Endothelial cell of umbilical vein (primary cell): Measurements from ENCODE around the gene NR1D1. TPM values are rescaled to one million over a fixed set of nuclear protein-coding genes. Genes with fewer than 3 reads are reported as not detected.
A peak's percentile ranks its signal among the peaks of the same experiment; 100 is the strongest.

Experiments used
- BruUV-seq: library from RNA; stranded (reverse); fragments of 400-500 nt; replicated peaks from 2 replicates; lab custom pipeline; 2021; lab: Mats Ljungman, UMichigan
- CTCF ChIA-PET: fragments of 300-600, 350-600 bp; sonication (Branson Sonifier 250); formaldehyde crosslinking; loops from one replicate; lab custom pipeline; 2021; ENCODE audit warnings: antibody characterized with exemption, inconsistent platforms; lab: Charles Lee
- POLR2A ChIA-PET: fragments of 300-600, 350-600 bp; sonication (Branson Sonifier 250); formaldehyde crosslinking; loops from one replicate; lab custom pipeline; 2021; ENCODE audit warnings: antibody characterized with exemption, inconsistent platforms; lab: Charles Lee
- DNase-seq: peaks from one replicate; pipeline ENCODE4 v3.0.0-alpha.2; 2011; ENCODE audit warnings: low read depth, low spot score
- FAIRE-seq: peaks from 2 replicates; lab custom pipeline; 2011; peaks lifted over from hg19 to GRCh38; lab: Jason Lieb, UNC
- H2AFZ ChIP-seq: 2 replicates; pipeline ENCODE4 v1.6.0; 2012; ENCODE audit warnings: low read depth, low read length, control low read depth, inconsistent platforms
- H3K27ac ChIP-seq: 2 replicates; pipeline ENCODE4 v1.5.1; 2011; ENCODE audit warnings: low read depth, mild to moderate bottlenecking, control low read depth, low read length, moderate library complexity; ENCODE audit not compliant: insufficient read depth
- H3K27me3 ChIP-seq, 2 experiments: 2 replicates each; pipeline versions ENCODE4 v1.6.0 to v1.6.1; 2011; ENCODE audit warnings: low read length in 2 of 2, mixed read lengths in 1 of 2; ENCODE audit not compliant: control insufficient read depth in 2 of 2, insufficient read depth in 2 of 2
- H3K36me3 ChIP-seq, 2 experiments: 2 replicates in 1 of 2; 3 replicates in 1 of 2; pipeline ENCODE4 v1.5.1; 2011; ENCODE audit warnings: low read length in 2 of 2, mild to moderate bottlenecking in 1 of 2, moderate library complexity in 1 of 2; ENCODE audit not compliant: control insufficient read depth in 2 of 2, insufficient read depth in 2 of 2; ENCODE audit errors: extremely low read depth in 1 of 2
- H3K4me1 ChIP-seq: 3 replicates; pipeline ENCODE4 v1.5.1; 2011; ENCODE audit warnings: mild to moderate bottlenecking, low read length; ENCODE audit not compliant: control insufficient read depth, insufficient read depth; ENCODE audit errors: extremely low read depth
- H3K4me2 ChIP-seq: 2 replicates; pipeline ENCODE4 v1.6.1; 2011; ENCODE audit warnings: low read length, control low read depth, mixed read lengths; ENCODE audit not compliant: insufficient read depth
- H3K4me3 ChIP-seq, 3 experiments: fragments of 200-600 bp in 1 of 3; sonication (generic), shearing (Covaris generic) in 1 of 3; replicated peaks in 1 of 3; 2 replicates each; pipeline ENCODE4 v1.5.1; 2011 to 2016; ENCODE audit warnings: control low read depth in 3 of 3, low read length in 3 of 3, mild to moderate bottlenecking in 2 of 3, inconsistent platforms in 1 of 3, low read depth in 1 of 3, moderate library complexity in 1 of 3; ENCODE audit not compliant: insufficient read depth in 1 of 3
- H3K79me2 ChIP-seq: 2 replicates; pipeline ENCODE4 v1.6.0; 2012; ENCODE audit warnings: low read length, inconsistent platforms; ENCODE audit not compliant: control insufficient read depth, insufficient read depth
- H3K9ac ChIP-seq: replicated peaks from 2 replicates; pipeline ENCODE3; 2011; ENCODE audit warnings: low read length, control low read depth; ENCODE audit not compliant: insufficient read depth; ENCODE audit errors: extremely low read depth
- H3K9me1 ChIP-seq: replicated peaks from 3 replicates; pipeline ENCODE4 v1.6.0; 2011; ENCODE audit warnings: mild to moderate bottlenecking, low read length; ENCODE audit not compliant: control insufficient read depth, insufficient read depth; ENCODE audit errors: extremely low read depth
- H3K9me3 ChIP-seq: replicated peaks from 2 replicates; pipeline ENCODE4 v1.5.1; 2012; ENCODE audit warnings: low read length, inconsistent platforms; ENCODE audit not compliant: control insufficient read depth, insufficient read depth
- H4K20me1 ChIP-seq: replicated peaks from 2 replicates; pipeline ENCODE3; 2011; ENCODE audit warnings: mild to moderate bottlenecking, low read length; ENCODE audit not compliant: control insufficient read depth, insufficient read depth; ENCODE audit errors: extremely low read depth
- EZH2 ChIP-seq: IDR thresholded peaks from 2 replicates; pipeline ENCODE4 v1.6.1; 2012; ENCODE audit warnings: borderline replicate concordance, low read depth, mild to moderate bottlenecking, moderate library complexity, low read length, inconsistent platforms; ENCODE audit not compliant: severe bottlenecking
- FOS ChIP-seq: IDR thresholded peaks from 2 replicates; pipeline ENCODE4 v1.6.1; 2011; ENCODE audit warnings: mild to moderate bottlenecking, low read length, moderate library complexity, borderline replicate concordance; ENCODE audit not compliant: insufficient read depth
- GATA2 ChIP-seq: IDR thresholded peaks from 2 replicates; pipeline ENCODE4 v1.7.0; 2011; ENCODE audit warnings: low read depth, mild to moderate bottlenecking, moderate library complexity, mixed read lengths, low read length; ENCODE audit not compliant: insufficient read length, insufficient read depth
- JUN ChIP-seq: IDR thresholded peaks from 2 replicates; pipeline ENCODE4 v1.6.1; 2011; ENCODE audit warnings: borderline replicate concordance, low read depth; ENCODE audit not compliant: insufficient read length, insufficient read depth
- MYC ChIP-seq: IDR thresholded peaks from one replicate; pipeline ENCODE4 v1.6.1; 2011; ENCODE audit warnings: mild to moderate bottlenecking, low read depth, low read length
- POLR2A ChIP-seq: IDR thresholded peaks from 2 replicates; pipeline ENCODE4 v1.6.1; 2012; ENCODE audit warnings: low read depth, mild to moderate bottlenecking, control low read depth, low read length
- POLR2AphosphoS5 ChIP-seq: IDR thresholded peaks from 2 replicates; pipeline ENCODE4 v1.6.1; 2012; ENCODE audit warnings: low read depth, mild to moderate bottlenecking, control low read depth, low read length, moderate library complexity; ENCODE audit not compliant: insufficient read depth
- dilution Hi-C: fragments of 300-500 bp; cut with MboI; formaldehyde crosslinking; loops from one replicate; pipeline ENCODE4 v1.15.0; 2019; ENCODE audit warnings: low sequenced_read_pairs; ENCODE audit not compliant: extremely low pct_ligation_motif_present
- intact Hi-C: fragments of 100-400 bp; cut with micrococcal nuclease; formaldehyde crosslinking; loops from one replicate; pipeline ENCODE4 v1.10.0; 2022
- polyA plus RNA-seq, 4 experiments: library from polyadenylated mRNA; depleted of rRNA in 3 of 4; stranded (reverse) in 3 of 4; unstranded in 1 of 4; fragments of >200 nt; gene quantifications; 2 replicates each; pipeline versions ENCODE4 v1.2.1 to v1.2.3, GENCODE V29; 2011 to 2012; ENCODE audit warnings: missing spikeins in 1 of 4
- total RNA-seq: library from RNA; stranded (reverse); gene quantifications from 2 replicates; pipeline ENCODE4 v1.2.3, GENCODE V29; 2021
- TF ChIP-seq, protein P1 (sequence below), 2 donors: IDR thresholded peaks; 1 replicate in 1 of 2; 2 replicates in 1 of 2; pipeline ENCODE4 v1.5.1; 2011; ENCODE audit warnings: low read length in 2 of 2, mild to moderate bottlenecking in 2 of 2, moderate library complexity in 2 of 2, control low read depth in 1 of 2, inconsistent platforms in 1 of 2, low read depth in 1 of 2; ENCODE audit not compliant: insufficient read depth in 1 of 2; ENCODE audit errors: extremely low read depth in 1 of 2
- TF ChIP-seq, protein P2 (sequence below): IDR thresholded peaks from 2 replicates; pipeline ENCODE4 v1.6.1; 2011; ENCODE audit not compliant: insufficient read depth, insufficient read length

Gene NR1D1
- total and polyA plus RNA-seq, 2 donors (not counting 3 experiments of a cell fraction or from before 2014, with no cell fraction given) = 2.5 to 5.2 TPM

DNA sequence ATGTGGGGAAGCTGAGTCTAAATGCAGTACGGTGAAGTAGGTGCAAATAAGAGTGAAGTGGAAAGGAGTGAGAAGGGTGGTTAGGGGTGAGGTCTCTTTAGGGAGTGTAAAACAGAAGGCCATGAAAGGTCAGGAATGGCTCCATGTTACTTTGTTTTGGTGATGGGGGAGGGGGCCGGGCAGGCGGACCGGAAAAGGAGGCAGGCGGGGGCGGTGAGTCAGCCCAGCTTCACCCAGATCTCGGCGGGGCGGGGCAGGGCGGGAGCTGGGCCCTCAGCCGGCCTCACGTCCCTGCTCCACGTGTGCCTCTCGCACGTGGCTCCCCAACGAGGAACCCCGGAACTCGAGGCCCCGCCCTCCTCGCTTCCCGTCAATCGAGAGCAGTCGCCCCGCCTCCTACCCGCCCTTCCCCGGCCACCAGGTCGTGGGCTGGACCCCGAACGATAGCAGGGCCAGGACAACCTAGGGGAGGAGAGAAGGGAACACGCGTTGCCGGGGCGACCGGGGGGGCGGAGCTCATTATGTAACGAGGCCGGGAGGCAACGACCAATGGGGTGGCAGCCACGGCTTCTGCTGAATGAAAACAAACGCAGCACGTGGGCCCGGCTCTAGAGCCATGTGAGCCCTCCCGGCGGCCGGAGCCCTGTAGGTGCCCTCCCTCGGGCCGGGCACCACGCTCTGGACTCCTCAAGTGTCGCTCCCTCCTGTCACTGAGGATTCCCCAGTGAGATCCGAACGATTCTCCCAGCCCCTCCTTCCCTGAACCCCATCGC is 1.4 kb downstream of the NR1D1 start:
- Histone ChIP-seq H3K27me3 (no peaks in the 10 kb centered on the region), H3K79me2 (no peaks in the 10 kb centered on the region), H3K4me2 (peak overlapping the region; percentile 68), H3K27ac (peak overlapping the region; percentile 77), H3K4me3 (peak overlapping the region; percentile 26 to 60 (median 48)), H3K9me1 (no peaks in the 10 kb centered on the region), H3K36me3 (peaks cover 0 to 18% of the 10 kb centered on the region in 2 experiments), H3K4me1 (peaks cover 39% of the 10 kb centered on the region), H3K9me3 (no peaks in the 10 kb centered on the region), H2AFZ (peak overlapping the region; percentile 19), H4K20me1 (no peaks in the 10 kb centered on the region), H3K9ac (peak overlapping the region; percentile 75)
- intact Hi-C loops (no loop called here), dilution Hi-C loops (no loop called here)
- DNase-seq = peak; percentile 97
- TF ChIP-seq GATA2 (no peak), EZH2 (no peak), JUN (no peak), FOS (peak; percentile 63), MYC (no peak), POLR2AphosphoS5 (peak; percentile 86), POLR2A (peak; percentile 53)
- TF ChIP-seq, protein P1, sequence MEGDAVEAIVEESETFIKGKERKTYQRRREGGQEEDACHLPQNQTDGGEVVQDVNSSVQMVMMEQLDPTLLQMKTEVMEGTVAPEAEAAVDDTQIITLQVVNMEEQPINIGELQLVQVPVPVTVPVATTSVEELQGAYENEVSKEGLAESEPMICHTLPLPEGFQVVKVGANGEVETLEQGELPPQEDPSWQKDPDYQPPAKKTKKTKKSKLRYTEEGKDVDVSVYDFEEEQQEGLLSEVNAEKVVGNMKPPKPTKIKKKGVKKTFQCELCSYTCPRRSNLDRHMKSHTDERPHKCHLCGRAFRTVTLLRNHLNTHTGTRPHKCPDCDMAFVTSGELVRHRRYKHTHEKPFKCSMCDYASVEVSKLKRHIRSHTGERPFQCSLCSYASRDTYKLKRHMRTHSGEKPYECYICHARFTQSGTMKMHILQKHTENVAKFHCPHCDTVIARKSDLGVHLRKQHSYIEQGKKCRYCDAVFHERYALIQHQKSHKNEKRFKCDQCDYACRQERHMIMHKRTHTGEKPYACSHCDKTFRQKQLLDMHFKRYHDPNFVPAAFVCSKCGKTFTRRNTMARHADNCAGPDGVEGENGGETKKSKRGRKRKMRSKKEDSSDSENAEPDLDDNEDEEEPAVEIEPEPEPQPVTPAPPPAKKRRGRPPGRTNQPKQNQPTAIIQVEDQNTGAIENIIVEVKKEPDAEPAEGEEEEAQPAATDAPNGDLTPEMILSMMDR (IDR thresholded peaks at IDR 0.05; ENCODE audit: extremely low read depth in 1 of 2, insufficient read depth in 1 of 2, low read depth in 1 of 2, low read length in 2 of 2) = no peak
- TF ChIP-seq, protein P2, sequence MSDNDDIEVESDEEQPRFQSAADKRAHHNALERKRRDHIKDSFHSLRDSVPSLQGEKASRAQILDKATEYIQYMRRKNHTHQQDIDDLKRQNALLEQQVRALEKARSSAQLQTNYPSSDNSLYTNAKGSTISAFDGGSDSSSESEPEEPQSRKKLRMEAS = peak; percentile 85
- POLR2A ChIA-PET = interaction anchor here (0.8 to 3.7 kb wide), 5 partner anchors 13 to 93 kb away, joined by 3 to 56 read pairs (median 4); partner anchors contain the start of gene CASC3
- peak; percentile 88 for FAIRE-seq
- no TSS peak for BruUV-seq
- CTCF ChIA-PET = interaction anchor here (0.9 to 5.0 kb wide), 13 partner anchors 13 to 78 kb away, joined by 3 to 138 read pairs (median 4); partner anchors contain the start of genes MED24 and THRA
